AG08396 (cell line): Measurements from ENCODE around the gene CFAP61.
A peak's percentile ranks its signal among the peaks of the same experiment; 100 is the strongest.

Experiments
- DNase-seq: peaks from one replicate; pipeline ENCODE4 v3.0.0; 2012; ENCODE audit warnings: low spot score, mixed read lengths

Gene CFAP61

GRCh38 chr20:20031790-20032189, 20.5 kb upstream of the CFAP61 start:
- no peak for DNase-seq

- no peak for DNase-seq
Observed at GRCh38 chr20:20034486-20034885, 17.8 kb upstream of the CFAP61 start.

- no peak for DNase-seq
Observed at GRCh38 chr20:20036756-20037155, 15.6 kb upstream of the CFAP61 start.

- peak; percentile 39 for DNase-seq
Observed at GRCh38 chr20:20037960-20038359, 14.4 kb upstream of the CFAP61 start.

- no peak for DNase-seq
Observed at GRCh38 chr20:20038586-20038985, 13.7 kb upstream of the CFAP61 start.

GRCh38 chr20:20039752-20040387, 12.5 kb upstream of the CFAP61 start:
- no peak for DNase-seq

- DNase-seq, result no peak
Observed at GRCh38 chr20:20051767-20052073, 612 bp upstream of the CFAP61 start.

- no peak for DNase-seq
Observed at GRCh38 chr20:20060234-20060998, 8.1 kb downstream of the CFAP61 start.

- no peak for DNase-seq
Observed at GRCh38 chr20:20063941-20064702, 11.8 kb downstream of the CFAP61 start.

GRCh38 chr20:20065361-20065760, 13.0 kb downstream of the CFAP61 start:
- DNase-seq, result no peak

GRCh38 chr20:20070871-20071726, 18.8 kb downstream of the CFAP61 start:
- no peak for DNase-seq

GRCh38 chr20:20073801-20074371, 21.6 kb downstream of the CFAP61 start:
- DNase-seq, result no peak

GRCh38 chr20:20075032-20075431, 22.7 kb downstream of the CFAP61 start:
- DNase-seq, result no peak

GRCh38 chr20:20076297-20077065, 24.1 kb downstream of the CFAP61 start:
- DNase-seq, result peak; percentile 54

GRCh38 chr20:20078041-20078440, 25.7 kb downstream of the CFAP61 start:
- DNase-seq, result no peak

- no peak for DNase-seq
Observed at GRCh38 chr20:20079102-20079784, 26.9 kb downstream of the CFAP61 start.

GRCh38 chr20:20083807-20084206, 31.5 kb downstream of the CFAP61 start:
- no peak for DNase-seq

- DNase-seq, result no peak
Observed at GRCh38 chr20:20084296-20084752, 32.0 kb downstream of the CFAP61 start.

GRCh38 chr20:20085071-20085470, 32.7 kb downstream of the CFAP61 start:
- DNase-seq, result no peak

- no peak for DNase-seq
Observed at GRCh38 chr20:20085812-20086211, 33.5 kb downstream of the CFAP61 start.
